ENCODE measurements around the gene GUCD1. TPM values are rescaled to one million over a fixed set of nuclear protein-coding genes. Genes with fewer than 3 reads are reported as not detected.
A peak's percentile ranks its signal among the peaks of the same experiment; 100 is the strongest.

The GUCD1 gene
- polyA plus RNA-seq, 3 donors = 67.1 to 85.9 (median 72.5) TPM

- Histone ChIP-seq H3K27me3 (ENCODE audit: control insufficient read depth in 2 of 2, insufficient read depth in 2 of 2, low read length in 2 of 2) (no peaks in the 10 kb centered on the region), H3K9ac (ENCODE audit: insufficient read depth, low read length, poor library complexity, severe bottlenecking) (no peak overlapping the region), H3K4me1 (ENCODE audit: control insufficient read depth in 1 of 2, insufficient read depth in 2 of 2, low read length in 2 of 2) (peaks cover 8 to 15% of the 10 kb centered on the region in 2 donors), H3K36me3 (replicated peaks in 1 of 2; ENCODE audit: control insufficient read depth in 1 of 2, insufficient read depth in 2 of 2, low read length in 2 of 2) (no peaks in the 10 kb centered on the region), H3K79me2 (ENCODE audit: insufficient read depth, low read length) (no peaks in the 10 kb centered on the region), H3K9me3 (replicated peaks in 1 of 2; ENCODE audit: control insufficient read depth in 1 of 2, insufficient read depth in 1 of 2, low read length in 2 of 2) (no peaks in the 10 kb centered on the region), H3K4me3 (replicated peaks in 1 of 3; ENCODE audit: low read depth in 2 of 3, low read length in 3 of 3) (no peak overlapping the region), H2AFZ (ENCODE audit: insufficient read depth, low read depth, low read length, poor library complexity, severe bottlenecking) (no peak overlapping the region), H3K27ac (ENCODE audit: low read depth in 1 of 2, low read length in 2 of 2) (no peak overlapping the region), H3K4me2 (replicated peaks; ENCODE audit: extremely low read depth, low read length, poor library complexity, severe bottlenecking) (no peak overlapping the region), H4K20me1 (ENCODE audit: insufficient read depth, low read length) (no peaks in the 10 kb centered on the region)
- 97% methylated on average over 6 of the region's 6 CpGs for WGBS (ENCODE audit: insufficient coverage)
- Mint-ChIP-seq H3K9me3 (no peaks in the 10 kb centered on the region), H3K4me3 (no peak overlapping the region), H3K36me3 (no peaks in the 10 kb centered on the region), H3K27ac (peak overlapping the region in 1 of 7 donors; percentile 71), H3K4me1 (peaks cover 9% of the 10 kb centered on the region), H3K27me3 (ENCODE audit: low read depth in 3 of 3) (peaks cover 0 to 9% (median 2%) of the 10 kb centered on the region in 3 donors)
- TF ChIP-seq CTCF (IDR thresholded peaks at IDR 0.05) = no peak
- intact Hi-C loops (cut with micrococcal nuclease) = no loop called here
- DNase-seq = no peak
These were observed 36.4 kb upstream of the GUCD1 start for GRCh38 chr22:24591286-24591830.

DNA sequence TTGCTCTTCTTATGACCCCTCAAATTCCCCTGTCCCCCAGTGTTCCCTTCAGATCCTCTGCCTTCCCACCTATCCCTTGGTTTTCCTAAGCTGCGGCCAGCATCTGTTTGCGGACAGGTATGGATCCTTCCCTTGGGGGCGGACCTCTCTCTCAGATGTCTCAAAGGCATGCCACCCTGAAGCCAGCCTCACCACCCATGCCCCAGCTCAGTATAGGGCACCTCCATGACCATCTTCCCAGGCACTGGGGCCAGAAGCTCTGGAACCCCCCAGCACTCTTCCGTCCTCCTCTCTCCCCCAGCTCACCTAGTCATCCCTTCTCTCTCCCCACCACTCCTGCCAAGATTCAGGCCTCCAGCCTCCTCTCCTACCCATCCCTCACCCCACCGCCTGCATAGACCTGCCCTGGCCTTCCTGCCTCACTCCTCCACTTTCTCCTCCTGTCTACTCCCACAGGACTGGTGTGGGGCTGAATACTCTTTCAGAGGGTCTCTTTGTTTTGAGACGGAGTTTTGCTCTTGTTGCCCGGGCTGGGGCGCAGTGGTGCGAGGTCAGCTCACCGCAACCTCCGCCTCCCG, 35.7 kb upstream of the GUCD1 start:
- no peak overlapping the region for H3K4me3 ChIP-seq (replicated peaks in 1 of 3; ENCODE audit: low read depth in 2 of 3, low read length in 3 of 3)
- Mint-ChIP-seq H3K27ac (peak overlapping the region in 2 of 7 donors; percentile 2 to 34), H3K4me3 (no peak overlapping the region), H3K27me3 (ENCODE audit: low read depth in 3 of 3) (peaks cover 0 to 9% (median 2%) of the 10 kb centered on the region in 3 donors), H3K36me3 (no peaks in the 10 kb centered on the region), H3K9me3 (no peaks in the 10 kb centered on the region), H3K4me1 (peaks cover 9% of the 10 kb centered on the region)
- H3K4me2 ChIP-seq (replicated peaks; ENCODE audit: extremely low read depth, low read length, poor library complexity, severe bottlenecking) = no peak overlapping the region
- no peaks in the 10 kb centered on the region for H4K20me1 ChIP-seq (ENCODE audit: insufficient read depth, low read length)
- no peaks in the 10 kb centered on the region for H3K79me2 ChIP-seq (ENCODE audit: insufficient read depth, low read length)
- no peak overlapping the region for H2AFZ ChIP-seq (ENCODE audit: insufficient read depth, low read depth, low read length, poor library complexity, severe bottlenecking)
- no peak for DNase-seq
- H3K27me3 ChIP-seq (ENCODE audit: control insufficient read depth in 2 of 2, insufficient read depth in 2 of 2, low read length in 2 of 2) = no peaks in the 10 kb centered on the region
- 98% methylated on average over 6 of the region's 12 CpGs for WGBS (ENCODE audit: insufficient coverage)
- H3K27ac ChIP-seq (ENCODE audit: low read depth in 1 of 2, low read length in 2 of 2) = no peak overlapping the region
- intact Hi-C loops (cut with micrococcal nuclease) = no loop called here
- H3K9me3 ChIP-seq (replicated peaks in 1 of 2; ENCODE audit: control insufficient read depth in 1 of 2, insufficient read depth in 1 of 2, low read length in 2 of 2) = no peaks in the 10 kb centered on the region
- peaks cover 8 to 15% of the 10 kb centered on the region in 2 donors for H3K4me1 ChIP-seq (ENCODE audit: control insufficient read depth in 1 of 2, insufficient read depth in 2 of 2, low read length in 2 of 2)
- no peak for TF ChIP-seq CTCF (IDR thresholded peaks at IDR 0.05)
- H3K36me3 ChIP-seq (replicated peaks in 1 of 2; ENCODE audit: control insufficient read depth in 1 of 2, insufficient read depth in 2 of 2, low read length in 2 of 2) = no peaks in the 10 kb centered on the region
- H3K9ac ChIP-seq (ENCODE audit: insufficient read depth, low read length, poor library complexity, severe bottlenecking) = no peak overlapping the region

All from CD14-positive monocyte (primary cell).